Panc1 (cell line): ENCODE measurements around the gene RAD52. TPM values are rescaled to one million over a fixed set of nuclear protein-coding genes. Genes with fewer than 3 reads are reported as not detected.

Experiments used
- ATAC-seq: fragments of 200-7000 bp; cut with Tn5 transposase; 2 replicates; pipeline ENCODE4 v1.9.1; 2020; ENCODE audit warnings: mild to moderate bottlenecking, moderate library complexity
- BruUV-seq: library from RNA; stranded (reverse); fragments of 400-500 nt; replicated peaks from 2 replicates; lab custom pipeline; 2021; lab: Mats Ljungman, UMichigan
- CTCF ChIA-PET: fragments of 300-600 bp; sonication (Branson Sonifier 250); formaldehyde crosslinking; loops from one replicate; lab custom pipeline; 2022; ENCODE audit warnings: antibody characterized with exemption; lab: Charles Lee
- POLR2A ChIA-PET: fragments of 300-600 bp; sonication (Branson Sonifier 250); formaldehyde crosslinking; loops from one replicate; lab custom pipeline; 2022; ENCODE audit warnings: antibody characterized with exemption; lab: Charles Lee
- DNase-seq: peaks from one replicate; pipeline ENCODE4 v3.0.0-alpha.2; 2010; ENCODE audit warnings: low read depth, low spot score
- H3K27ac ChIP-seq: 2 replicates; pipeline ENCODE4 v1.5.1; 2011; ENCODE audit warnings: mild to moderate bottlenecking, low read length, inconsistent platforms
- H3K27me3 ChIP-seq: fragments of 200-500 bp; sonication (Bioruptor generic); 2 replicates; pipeline ENCODE4 v1.6.0; 2014; ENCODE audit warnings: low read length, inconsistent platforms; ENCODE audit not compliant: control insufficient read depth, insufficient read depth
- H3K36me3 ChIP-seq: fragments of 200-500 bp; sonication (Bioruptor generic); 2 replicates; pipeline ENCODE4 v1.5.1; 2014; ENCODE audit warnings: inconsistent platforms, mild to moderate bottlenecking, low read length, moderate library complexity; ENCODE audit not compliant: control insufficient read depth, insufficient read depth
- H3K4me1 ChIP-seq: 2 replicates; pipeline ENCODE4 v1.5.1; 2011; ENCODE audit warnings: inconsistent platforms, mild to moderate bottlenecking, low read length, moderate library complexity; ENCODE audit not compliant: control insufficient read depth, insufficient read depth
- H3K4me3 ChIP-seq, 2 experiments: 2 replicates each; pipeline ENCODE4 v1.5.1; 2011 to 2012; ENCODE audit warnings: low read depth in 2 of 2, low read length in 2 of 2, mild to moderate bottlenecking in 2 of 2, inconsistent platforms in 1 of 2, moderate library complexity in 1 of 2
- H3K9me3 ChIP-seq: fragments of 200-500 bp; sonication (Bioruptor generic); 2 replicates; pipeline ENCODE4 v1.5.1; 2014; ENCODE audit warnings: low read depth, mild to moderate bottlenecking, inconsistent platforms, low read length, moderate library complexity; ENCODE audit not compliant: control insufficient read depth, insufficient read depth
- POLR2AphosphoS5 ChIP-seq: IDR thresholded peaks from 2 replicates; pipeline ENCODE4 v1.6.1; 2012; ENCODE audit warnings: mild to moderate bottlenecking, low read depth, low read length, moderate library complexity
- SIN3A ChIP-seq: IDR thresholded peaks from 2 replicates; pipeline ENCODE4 v1.6.1; 2012; ENCODE audit warnings: low read depth, mild to moderate bottlenecking, low read length, moderate library complexity, borderline replicate concordance; ENCODE audit not compliant: insufficient read depth
- TCF7L2 ChIP-seq: IDR thresholded peaks from 2 replicates; pipeline ENCODE4 v1.6.1; 2011; ENCODE audit warnings: mild to moderate bottlenecking, low read depth, low read length, inconsistent platforms
- in situ Hi-C: cut with HindIII; loops from 2 replicates; pipeline ENCODE4 v1.10.0; 2016; ENCODE audit warnings: low sequenced_read_pairs, low pct_unique_long_range_greater_than_20kb
- intact Hi-C: fragments of 100-400 bp; cut with micrococcal nuclease; formaldehyde crosslinking; loops from one replicate; pipeline ENCODE4 v1.10.0; 2022; ENCODE audit not compliant: unreplicated experiment
- total RNA-seq: library from RNA; stranded (reverse); gene quantifications from one replicate; pipeline ENCODE4 v1.2.1, GENCODE V29; 2021; ENCODE audit not compliant: unreplicated experiment
- TF ChIP-seq, protein P1 (sequence below), 2 experiments: IDR thresholded peaks; 2 replicates each; pipeline ENCODE4 v1.6.1; 2011 to 2012; ENCODE audit warnings: low read depth in 2 of 2, control low read depth in 1 of 2, low read length in 1 of 2, mild to moderate bottlenecking in 1 of 2, moderate library complexity in 1 of 2; ENCODE audit not compliant: insufficient read depth in 1 of 2
- TF ChIP-seq, protein P2 (sequence below): fragments of 450-650 bp; IDR thresholded peaks from 2 replicates; pipeline ENCODE4 v1.5.1; 2017; ENCODE audit warnings: mild to moderate bottlenecking

RAD52 gene
- total RNA-seq, 1 experiment from 2014 or later, result 15.8 TPM

DNA sequence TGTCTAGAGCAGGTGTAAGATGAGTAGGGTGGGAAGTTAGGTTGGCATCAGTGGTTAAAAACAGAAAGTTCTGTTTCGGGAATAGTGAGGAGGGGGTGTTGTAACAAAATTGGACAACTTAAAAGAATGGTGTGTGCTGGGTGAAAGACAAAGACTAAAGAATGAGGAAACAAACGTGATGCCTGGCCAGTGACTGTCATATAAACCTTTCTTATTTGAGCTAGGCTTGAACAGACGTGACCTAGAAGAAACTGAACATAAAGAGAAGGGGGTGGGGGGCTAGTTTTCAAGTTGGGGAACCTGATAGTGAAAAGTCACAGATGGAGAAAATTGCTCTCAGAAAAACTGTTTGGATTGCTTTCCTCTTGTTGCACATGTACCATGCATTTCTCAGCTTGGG, 39.6 kb downstream of the RAD52 start:
- intact Hi-C loops, result no loop called here
- POLR2A ChIA-PET, result interaction anchor here (0.6 to 0.7 kb wide), 2 partner anchors 9 to 368 kb away, joined by 4 read pairs; no protein-coding TSS in a partner anchor

DNA sequence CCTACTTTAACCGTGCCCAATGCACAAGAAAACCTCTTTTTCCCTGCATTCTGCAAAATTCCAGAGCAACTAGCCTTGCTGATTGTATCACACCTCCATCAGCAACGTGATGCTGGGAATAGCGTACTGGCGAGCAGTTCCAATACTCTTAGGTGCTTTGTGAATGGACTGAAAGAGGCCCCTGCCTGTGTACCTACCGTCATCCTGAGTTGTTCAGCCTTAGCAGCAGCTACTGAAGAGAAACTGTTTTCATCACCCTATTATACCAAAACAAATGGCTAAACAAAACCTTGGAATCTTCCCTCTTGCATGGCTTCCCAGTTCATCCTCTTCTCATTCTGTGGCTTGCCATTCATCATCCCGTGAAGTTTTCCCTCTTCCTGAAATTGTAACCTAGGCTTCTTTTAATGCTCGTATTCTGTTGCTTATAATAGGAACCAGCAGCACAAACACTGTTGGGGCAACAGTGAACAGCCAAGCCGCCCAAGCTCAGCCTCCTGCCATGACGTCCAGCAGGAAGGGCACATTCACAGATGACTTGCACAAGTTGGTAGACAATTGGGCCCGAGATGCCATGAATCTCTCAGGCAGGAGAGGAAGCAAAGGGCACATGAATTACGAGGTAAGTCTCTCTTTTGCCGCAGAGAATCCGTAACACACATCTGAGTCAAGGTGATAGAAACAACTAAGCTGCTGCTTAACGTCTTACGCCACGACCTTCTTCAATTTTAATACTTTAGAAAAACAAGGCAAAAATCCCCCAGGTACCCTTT, 41.9 kb downstream of the RAD52 start:
- CTCF ChIA-PET, result no interaction called here
- ATAC-seq, result no peak

More for the DNA sequence above, 39.6 kb downstream of the RAD52 start:
- Histone ChIP-seq H3K27ac (no peak overlapping the region), H3K4me1 (no peaks in the 10 kb centered on the region; the same call in 1 of the 2 replicates), H3K9me3 (no peaks in the 10 kb centered on the region), H3K4me3 (no peak overlapping the region), H3K27me3 (no peaks in the 10 kb centered on the region), H3K36me3 (peaks cover 20% of the 10 kb centered on the region)
- TF ChIP-seq, protein P1, sequence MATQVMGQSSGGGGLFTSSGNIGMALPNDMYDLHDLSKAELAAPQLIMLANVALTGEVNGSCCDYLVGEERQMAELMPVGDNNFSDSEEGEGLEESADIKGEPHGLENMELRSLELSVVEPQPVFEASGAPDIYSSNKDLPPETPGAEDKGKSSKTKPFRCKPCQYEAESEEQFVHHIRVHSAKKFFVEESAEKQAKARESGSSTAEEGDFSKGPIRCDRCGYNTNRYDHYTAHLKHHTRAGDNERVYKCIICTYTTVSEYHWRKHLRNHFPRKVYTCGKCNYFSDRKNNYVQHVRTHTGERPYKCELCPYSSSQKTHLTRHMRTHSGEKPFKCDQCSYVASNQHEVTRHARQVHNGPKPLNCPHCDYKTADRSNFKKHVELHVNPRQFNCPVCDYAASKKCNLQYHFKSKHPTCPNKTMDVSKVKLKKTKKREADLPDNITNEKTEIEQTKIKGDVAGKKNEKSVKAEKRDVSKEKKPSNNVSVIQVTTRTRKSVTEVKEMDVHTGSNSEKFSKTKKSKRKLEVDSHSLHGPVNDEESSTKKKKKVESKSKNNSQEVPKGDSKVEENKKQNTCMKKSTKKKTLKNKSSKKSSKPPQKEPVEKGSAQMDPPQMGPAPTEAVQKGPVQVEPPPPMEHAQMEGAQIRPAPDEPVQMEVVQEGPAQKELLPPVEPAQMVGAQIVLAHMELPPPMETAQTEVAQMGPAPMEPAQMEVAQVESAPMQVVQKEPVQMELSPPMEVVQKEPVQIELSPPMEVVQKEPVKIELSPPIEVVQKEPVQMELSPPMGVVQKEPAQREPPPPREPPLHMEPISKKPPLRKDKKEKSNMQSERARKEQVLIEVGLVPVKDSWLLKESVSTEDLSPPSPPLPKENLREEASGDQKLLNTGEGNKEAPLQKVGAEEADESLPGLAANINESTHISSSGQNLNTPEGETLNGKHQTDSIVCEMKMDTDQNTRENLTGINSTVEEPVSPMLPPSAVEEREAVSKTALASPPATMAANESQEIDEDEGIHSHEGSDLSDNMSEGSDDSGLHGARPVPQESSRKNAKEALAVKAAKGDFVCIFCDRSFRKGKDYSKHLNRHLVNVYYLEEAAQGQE (IDR thresholded peaks at IDR 0.05; ENCODE audit: insufficient read depth in 1 of 2, low read depth in 2 of 2, low read length in 1 of 2), result no peak
- TF ChIP-seq TCF7L2 (no peak), SIN3A (no peak), POLR2AphosphoS5 (no peak)
- TF ChIP-seq, protein P2, sequence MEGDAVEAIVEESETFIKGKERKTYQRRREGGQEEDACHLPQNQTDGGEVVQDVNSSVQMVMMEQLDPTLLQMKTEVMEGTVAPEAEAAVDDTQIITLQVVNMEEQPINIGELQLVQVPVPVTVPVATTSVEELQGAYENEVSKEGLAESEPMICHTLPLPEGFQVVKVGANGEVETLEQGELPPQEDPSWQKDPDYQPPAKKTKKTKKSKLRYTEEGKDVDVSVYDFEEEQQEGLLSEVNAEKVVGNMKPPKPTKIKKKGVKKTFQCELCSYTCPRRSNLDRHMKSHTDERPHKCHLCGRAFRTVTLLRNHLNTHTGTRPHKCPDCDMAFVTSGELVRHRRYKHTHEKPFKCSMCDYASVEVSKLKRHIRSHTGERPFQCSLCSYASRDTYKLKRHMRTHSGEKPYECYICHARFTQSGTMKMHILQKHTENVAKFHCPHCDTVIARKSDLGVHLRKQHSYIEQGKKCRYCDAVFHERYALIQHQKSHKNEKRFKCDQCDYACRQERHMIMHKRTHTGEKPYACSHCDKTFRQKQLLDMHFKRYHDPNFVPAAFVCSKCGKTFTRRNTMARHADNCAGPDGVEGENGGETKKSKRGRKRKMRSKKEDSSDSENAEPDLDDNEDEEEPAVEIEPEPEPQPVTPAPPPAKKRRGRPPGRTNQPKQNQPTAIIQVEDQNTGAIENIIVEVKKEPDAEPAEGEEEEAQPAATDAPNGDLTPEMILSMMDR, result no peak
- no TSS peak for BruUV-seq
- CTCF ChIA-PET, result no interaction called here
- DNase-seq, result no peak
- ATAC-seq, result no peak
- in situ Hi-C loops, result no loop called here

More for the DNA sequence above, 41.9 kb downstream of the RAD52 start:
- Histone ChIP-seq H3K36me3 (peaks cover 31% of the 10 kb centered on the region), H3K27ac (no peak overlapping the region), H3K9me3 (no peaks in the 10 kb centered on the region), H3K4me1 (no peaks in the 10 kb centered on the region), H3K27me3 (no peaks in the 10 kb centered on the region), H3K4me3 (no peak overlapping the region)
- BruUV-seq, result no TSS peak
- DNase-seq, result no peak
- in situ Hi-C loops, result no loop called here
- POLR2A ChIA-PET, result no interaction called here
- TF ChIP-seq POLR2AphosphoS5 (no peak), TCF7L2 (no peak)
- TF ChIP-seq, protein P1 (IDR thresholded peaks at IDR 0.05; ENCODE audit: insufficient read depth in 1 of 2, low read depth in 2 of 2, low read length in 1 of 2), result no peak
- TF ChIP-seq, protein P2, result no peak
- intact Hi-C loops, result no loop called here
